Trophoblast cell (in vitro differentiated cells and primary cell): ENCODE results near the gene KCNIP3.
"Not testable (repeated sequence)": the region's sequence is repeated elsewhere in the genome, so short reads cannot be mapped to it uniquely, and the experiment has no call there.

ENCODE experiments used
- DNase-seq, 2 donors: peaks; one replicate each; pipeline ENCODE4 v3.0.0-alpha.2; 2016
- H2AFZ ChIP-seq: 2 replicates; pipeline ENCODE4 v1.6.1; 2013; ENCODE audit warnings: low read length, moderate library complexity, mild to moderate bottlenecking; ENCODE audit not compliant: insufficient read depth, poor library complexity
- H2AK5ac ChIP-seq: 2 replicates; pipeline ENCODE4 v1.6.1; 2013; ENCODE audit warnings: mild to moderate bottlenecking, low read length
- H2BK120ac ChIP-seq: 2 replicates; pipeline ENCODE4 v1.6.1; 2013; ENCODE audit warnings: low read length, mild to moderate bottlenecking, moderate library complexity; ENCODE audit not compliant: insufficient read depth, poor library complexity
- H2BK12ac ChIP-seq: 2 replicates; pipeline ENCODE4 v1.6.1; 2013; ENCODE audit warnings: mild to moderate bottlenecking, low read length, moderate library complexity
- H2BK5ac ChIP-seq: 2 replicates; pipeline ENCODE4 v1.6.1; 2013; ENCODE audit warnings: low read length, low read depth, moderate library complexity, mild to moderate bottlenecking; ENCODE audit not compliant: poor library complexity
- H3K14ac ChIP-seq: 2 replicates; pipeline ENCODE4 v1.6.1; 2013; ENCODE audit warnings: mild to moderate bottlenecking, low read length
- H3K18ac ChIP-seq: 2 replicates; pipeline ENCODE4 v1.6.1; 2013; ENCODE audit warnings: mild to moderate bottlenecking, low read length
- H3K23ac ChIP-seq: 2 replicates; pipeline ENCODE4 v1.6.1; 2013; ENCODE audit warnings: low read length
- H3K27ac ChIP-seq: 2 replicates; pipeline ENCODE4 v1.5.1; 2013; ENCODE audit warnings: low read depth, mild to moderate bottlenecking, inconsistent platforms, low read length, moderate library complexity
- H3K27me3 ChIP-seq: 2 replicates; pipeline ENCODE4 v1.6.1; 2013; ENCODE audit warnings: inconsistent platforms, mild to moderate bottlenecking, low read length, moderate library complexity; ENCODE audit not compliant: insufficient read depth
- H3K36me3 ChIP-seq, 2 experiments: 1 replicate in 1 of 2; 2 replicates in 1 of 2; pipeline ENCODE4 v1.6.1; 2013; ENCODE audit warnings: low read length in 2 of 2, mild to moderate bottlenecking in 2 of 2, moderate library complexity in 1 of 2; ENCODE audit not compliant: insufficient read depth in 2 of 2, control insufficient read depth in 1 of 2
- H3K4ac ChIP-seq: 2 replicates; pipeline ENCODE4 v1.6.1; 2013; ENCODE audit warnings: low read depth, mild to moderate bottlenecking, low read length, moderate library complexity
- H3K4me1 ChIP-seq, 2 experiments: 1 replicate in 1 of 2; 2 replicates in 1 of 2; pipeline ENCODE4 v1.6.1; 2013; ENCODE audit warnings: low read length in 2 of 2, mild to moderate bottlenecking in 2 of 2, moderate library complexity in 1 of 2; ENCODE audit not compliant: insufficient read depth in 2 of 2, control insufficient read depth in 1 of 2
- H3K4me2 ChIP-seq: 2 replicates; pipeline ENCODE4 v1.6.1; 2013; ENCODE audit warnings: inconsistent platforms, mild to moderate bottlenecking, low read length, moderate library complexity
- H3K4me3 ChIP-seq: 2 replicates; pipeline ENCODE4 v1.5.1; 2013; ENCODE audit warnings: mild to moderate bottlenecking, low read depth, low read length, inconsistent platforms
- H3K79me1 ChIP-seq: one replicate; pipeline ENCODE4 v1.6.1; 2013; ENCODE audit warnings: low read length
- H3K79me2 ChIP-seq: 2 replicates; pipeline ENCODE4 v1.6.1; 2013; ENCODE audit warnings: low read length, mild to moderate bottlenecking; ENCODE audit not compliant: control insufficient read depth, insufficient read depth, poor library complexity
- H3K9ac ChIP-seq: 2 replicates; pipeline ENCODE4 v1.6.1; 2013; ENCODE audit warnings: mild to moderate bottlenecking, low read length
- H3K9me3 ChIP-seq: 2 replicates; pipeline ENCODE4 v1.6.1; 2013; ENCODE audit warnings: low read depth, mild to moderate bottlenecking, control low read depth, inconsistent platforms, low read length; ENCODE audit not compliant: insufficient read depth
- H4K12ac ChIP-seq: 2 replicates; pipeline ENCODE4 v1.6.1; 2013; ENCODE audit warnings: low read depth, mild to moderate bottlenecking, low read length, moderate library complexity
- H4K8ac ChIP-seq: 2 replicates; pipeline ENCODE4 v1.6.1; 2013; ENCODE audit warnings: low read depth, mild to moderate bottlenecking, low read length, moderate library complexity
- H4K91ac ChIP-seq: one replicate; pipeline ENCODE4 v1.6.1; 2013; ENCODE audit warnings: low read depth, mild to moderate bottlenecking, low read length, moderate library complexity
- WGBS: extraction: QIAGEN DNeasy Blood & Tissue Kit; methylation state at CpG from one replicate; pipeline ENCODE4 v1.1.7; 2013; ENCODE audit warnings: missing lambda C conversion rate; ENCODE audit not compliant: insufficient read length, insufficient coverage; ENCODE audit errors: extremely low coverage; 5-methylcytosine and 5-hydroxymethylcytosine counted together

KCNIP3 gene

DNA sequence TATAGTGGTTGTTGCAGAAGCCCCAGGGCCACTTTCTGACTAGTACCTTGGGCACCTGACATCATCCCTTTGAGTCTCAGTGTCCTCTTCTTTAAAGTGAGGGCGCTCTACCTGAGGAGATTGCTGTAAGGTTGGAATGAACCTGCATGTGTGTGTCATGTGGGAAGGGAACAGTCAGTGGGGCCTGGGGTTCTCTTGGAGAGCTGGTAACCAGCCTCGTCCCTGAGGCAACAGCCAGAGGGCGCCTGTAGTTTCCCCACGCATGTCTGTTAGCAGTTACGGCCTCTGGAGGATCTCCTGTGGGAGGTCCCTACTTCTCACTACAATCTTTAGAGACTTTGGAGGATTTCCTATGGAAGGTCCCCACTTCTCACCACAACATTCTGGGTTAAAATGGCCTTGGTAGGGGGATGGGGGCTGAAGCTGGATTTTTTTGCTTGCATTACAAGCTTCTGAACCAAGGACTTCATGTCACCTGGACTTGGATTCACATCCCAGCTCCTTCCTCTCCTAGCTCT lies 106.1 kb downstream of the KCNIP3 start:
- peak overlapping the region; percentile 97 for H3K4me3 ChIP-seq
- peak overlapping the region; percentile 86 for H4K12ac ChIP-seq
- not testable (repeated sequence) for H2AK5ac ChIP-seq, H4K91ac ChIP-seq, H2BK5ac ChIP-seq, H3K36me3 ChIP-seq, H3K27me3 ChIP-seq, H3K23ac ChIP-seq, H3K79me2 ChIP-seq, H2BK12ac ChIP-seq, H3K4ac ChIP-seq, H3K9me3 ChIP-seq, H3K18ac ChIP-seq, H2BK120ac ChIP-seq, H3K14ac ChIP-seq, H3K79me1 ChIP-seq, H3K4me1 ChIP-seq, H3K27ac ChIP-seq
- H2AFZ ChIP-seq = peak overlapping the region; percentile 94
- peak; percentile 15 to 27 for DNase-seq
- H3K4me2 ChIP-seq = peak overlapping the region; percentile 91
- peak overlapping the region; percentile 98 for H4K8ac ChIP-seq
- no CpG with 5 or more reads among the region's 5 CpGs for WGBS
- H3K9ac ChIP-seq = peak overlapping the region; percentile 88

DNA sequence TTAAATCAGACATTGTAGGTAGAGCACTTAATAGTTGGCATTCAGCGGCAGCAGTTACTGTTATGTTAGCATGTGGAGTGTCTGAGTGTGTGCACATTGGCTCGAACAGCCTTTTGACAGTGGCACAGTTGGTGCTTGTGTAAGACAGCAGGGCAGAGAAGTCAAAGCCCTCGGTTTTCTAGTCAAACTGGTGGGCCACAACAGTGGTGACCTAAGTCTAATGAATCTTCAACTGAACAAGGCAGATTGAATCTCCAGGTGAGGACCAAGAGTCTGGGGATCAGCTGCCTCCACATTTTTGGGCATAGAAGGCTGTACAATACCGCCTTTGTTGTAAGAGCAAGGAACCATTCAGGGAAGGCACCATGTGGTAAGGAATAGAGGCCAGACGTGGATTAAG lies 106.7 kb downstream of the KCNIP3 start:
- H3K4ac ChIP-seq, H3K14ac ChIP-seq, H2AFZ ChIP-seq, H3K27ac ChIP-seq, H2BK120ac ChIP-seq, H2BK12ac ChIP-seq, H3K4me3 ChIP-seq, H4K8ac ChIP-seq, H3K4me1 ChIP-seq, H4K12ac ChIP-seq, H3K4me2 ChIP-seq, H3K9ac ChIP-seq, H2BK5ac ChIP-seq, DNase-seq, H3K18ac ChIP-seq, H3K79me1 ChIP-seq, H3K27me3 ChIP-seq, H2AK5ac ChIP-seq, H3K79me2 ChIP-seq, H4K91ac ChIP-seq, H3K9me3 ChIP-seq, H3K23ac ChIP-seq, H3K36me3 ChIP-seq: not testable (repeated sequence)
- no CpG with 5 or more reads among the region's 5 CpGs for whole genome bisulfite sequencing

DNA sequence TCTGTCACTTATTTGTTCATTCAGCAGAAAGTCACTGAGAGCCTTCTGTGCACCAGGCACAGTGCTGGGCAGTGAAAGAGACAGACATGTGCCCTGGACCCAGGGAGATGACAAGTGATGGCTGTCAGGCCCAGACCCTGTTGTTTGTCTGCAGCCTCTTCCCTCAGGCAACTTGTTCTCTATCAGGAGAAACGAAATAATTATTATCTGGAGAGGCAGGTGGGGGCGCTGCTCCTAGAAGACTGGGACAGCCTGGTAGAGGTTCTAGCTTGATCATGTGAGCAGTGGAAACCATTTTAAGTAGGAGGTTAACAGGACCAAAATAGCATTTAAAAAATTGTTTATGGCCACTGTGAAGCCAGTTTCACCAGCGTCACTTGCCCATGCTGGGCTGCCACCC lies 107.5 kb downstream of the KCNIP3 start:
- not testable (repeated sequence) for H3K27ac ChIP-seq, H2BK120ac ChIP-seq, H4K12ac ChIP-seq, H2AFZ ChIP-seq, H2BK12ac ChIP-seq, H3K4me1 ChIP-seq, H3K36me3 ChIP-seq, H4K8ac ChIP-seq, H3K4me3 ChIP-seq, H3K27me3 ChIP-seq, H3K4me2 ChIP-seq, H3K23ac ChIP-seq, DNase-seq, H3K79me2 ChIP-seq, H3K14ac ChIP-seq, H3K9ac ChIP-seq, H3K4ac ChIP-seq, H3K9me3 ChIP-seq, H3K79me1 ChIP-seq, H2BK5ac ChIP-seq, H4K91ac ChIP-seq, H2AK5ac ChIP-seq, H3K18ac ChIP-seq
- no CpG with 5 or more reads among the region's 3 CpGs for WGBS

DNA sequence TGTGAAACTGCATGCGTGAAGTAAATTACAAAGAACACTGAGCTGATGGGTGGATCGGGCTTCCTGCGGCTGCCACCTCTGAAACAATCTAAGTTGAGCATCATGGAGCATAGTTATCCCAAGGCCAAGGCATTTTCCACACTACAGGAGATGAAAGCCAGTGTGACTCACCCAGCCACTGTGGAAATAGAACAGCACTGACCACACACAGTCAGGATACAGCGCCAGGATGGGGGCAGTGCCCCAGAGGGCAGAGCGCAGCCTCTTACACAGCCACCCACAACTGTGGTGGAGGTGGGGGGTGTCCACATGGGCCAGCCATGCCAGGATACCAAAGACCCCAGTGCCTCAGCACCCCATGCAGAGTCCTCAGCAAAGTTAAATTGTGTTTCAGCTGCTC lies 114.1 kb downstream of the KCNIP3 start:
- not testable (repeated sequence) for H3K23ac ChIP-seq, H3K36me3 ChIP-seq, H3K14ac ChIP-seq

More for the DNA sequence above, 114.1 kb downstream of the KCNIP3 start:
- not testable (repeated sequence) for H3K9me3 ChIP-seq, H3K79me2 ChIP-seq, H3K79me1 ChIP-seq, H4K8ac ChIP-seq, H3K4me3 ChIP-seq, H3K27ac ChIP-seq, H2BK5ac ChIP-seq, H2AK5ac ChIP-seq, DNase-seq, H4K12ac ChIP-seq, H2BK120ac ChIP-seq, H3K4ac ChIP-seq, H2BK12ac ChIP-seq, H3K18ac ChIP-seq, H3K4me2 ChIP-seq, H3K9ac ChIP-seq, H3K27me3 ChIP-seq, H4K91ac ChIP-seq, H3K4me1 ChIP-seq, H2AFZ ChIP-seq
- no CpG with 5 or more reads among the region's 5 CpGs for WGBS
